Prostate gland (tissue), 2 donors: ENCODE results near the gene KRT39.

ENCODE experiments used
- POLR2A ChIP-seq: fragments of 450-650 bp; IDR thresholded peaks from one replicate; pipeline ENCODE4 v1.6.1; 2016; ENCODE audit warnings: antibody characterized with exemption, mild to moderate bottlenecking
- POLR2AphosphoS5 ChIP-seq: sonication (generic); formaldehyde crosslinking; IDR thresholded peaks from one replicate; pipeline ENCODE4 v1.6.1; 2017; ENCODE audit warnings: antibody characterized with exemption
- TF ChIP-seq, protein P1 (sequence below), 4 experiments: fragments of 200-600 bp in 2 of 4; fragments of 450-650 bp in 2 of 4; sonication (generic) in 2 of 4; IDR thresholded peaks; 1 replicate in 3 of 4; 2 replicates in 1 of 4; pipeline ENCODE4 v1.5.1; 2016 to 2019; ENCODE audit warnings: antibody characterized with exemption in 4 of 4, mild to moderate bottlenecking in 2 of 4, moderate library complexity in 2 of 4

DNA sequence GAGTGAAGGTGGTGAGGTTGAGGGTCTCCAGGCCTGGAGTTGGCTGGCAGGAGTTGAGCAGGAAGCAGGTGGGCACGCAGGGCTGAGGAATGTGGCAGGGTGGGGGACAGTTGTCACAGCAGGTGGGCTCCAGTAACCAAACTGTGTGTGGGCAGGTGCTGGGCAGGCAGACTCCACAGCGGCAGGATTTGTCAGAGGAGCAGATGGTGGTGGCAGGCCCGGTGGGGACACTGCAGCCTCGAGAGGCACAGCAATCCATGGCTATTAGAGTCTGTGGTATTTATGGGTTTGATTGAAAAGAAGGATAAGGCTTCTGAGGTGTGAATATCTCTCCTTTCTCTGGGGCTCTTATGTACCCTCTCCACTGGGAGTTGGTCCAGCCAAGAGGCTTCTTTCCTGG, 27.1 kb upstream of the KRT39 start, which contains the start of gene KRTAP3-3:
- TF ChIP-seq, protein P1, sequence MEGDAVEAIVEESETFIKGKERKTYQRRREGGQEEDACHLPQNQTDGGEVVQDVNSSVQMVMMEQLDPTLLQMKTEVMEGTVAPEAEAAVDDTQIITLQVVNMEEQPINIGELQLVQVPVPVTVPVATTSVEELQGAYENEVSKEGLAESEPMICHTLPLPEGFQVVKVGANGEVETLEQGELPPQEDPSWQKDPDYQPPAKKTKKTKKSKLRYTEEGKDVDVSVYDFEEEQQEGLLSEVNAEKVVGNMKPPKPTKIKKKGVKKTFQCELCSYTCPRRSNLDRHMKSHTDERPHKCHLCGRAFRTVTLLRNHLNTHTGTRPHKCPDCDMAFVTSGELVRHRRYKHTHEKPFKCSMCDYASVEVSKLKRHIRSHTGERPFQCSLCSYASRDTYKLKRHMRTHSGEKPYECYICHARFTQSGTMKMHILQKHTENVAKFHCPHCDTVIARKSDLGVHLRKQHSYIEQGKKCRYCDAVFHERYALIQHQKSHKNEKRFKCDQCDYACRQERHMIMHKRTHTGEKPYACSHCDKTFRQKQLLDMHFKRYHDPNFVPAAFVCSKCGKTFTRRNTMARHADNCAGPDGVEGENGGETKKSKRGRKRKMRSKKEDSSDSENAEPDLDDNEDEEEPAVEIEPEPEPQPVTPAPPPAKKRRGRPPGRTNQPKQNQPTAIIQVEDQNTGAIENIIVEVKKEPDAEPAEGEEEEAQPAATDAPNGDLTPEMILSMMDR (IDR thresholded peaks at IDR 0.05) = no peak
- TF ChIP-seq POLR2A = no peak
- TF ChIP-seq POLR2AphosphoS5 = no peak
